Body of pancreas (tissue), 4 donors: ENCODE measurements around the gene TBC1D9.

Source experiments
- CTCF ChIP-seq, 7 experiments: fragments of 450-650 bp in 4 of 7; fragments of 200-600 bp in 3 of 7; sonication (generic) in 3 of 7; IDR thresholded peaks; one replicate each; pipeline ENCODE4 v1.5.1; 2016 to 2019; ENCODE audit warnings: antibody characterized with exemption in 7 of 7
- POLR2A ChIP-seq, 3 donors: fragments of 450-650 bp; IDR thresholded peaks; one replicate each; pipeline ENCODE4 v1.6.1; 2016; ENCODE audit warnings: antibody characterized with exemption in 3 of 3, mild to moderate bottlenecking in 2 of 3

GRCh38 chr4:140777894-140778293 lies 21.7 kb upstream of the TBC1D9 start:
- TF ChIP-seq POLR2A (IDR thresholded peaks at IDR 0.05) (no peak), CTCF (IDR thresholded peaks at IDR 0.05) (no peak)
